Stimulated activated CD4-positive, alpha-beta T cell treated with anti-CD3 and anti-CD28 coated beads, Interleukin-4, amount 100 ng/mL, for 48 hours (primary cell): ENCODE measurements around the gene HES3.

Source experiments
- DNase-seq, 2 donors: peaks; one replicate each; pipeline ENCODE4 v3.0.0-alpha.2; 2020; ENCODE audit warnings: low read depth in 2 of 2

The HES3 gene

GRCh38 chr1:6279613-6280383, 35.8 kb downstream of the HES3 start:
- DNase-seq: no peak

- no peak for DNase-seq
Measured at GRCh38 chr1:6280761-6281451, 36.9 kb downstream of the HES3 start.

- no peak for DNase-seq
Measured at GRCh38 chr1:6281511-6282402, 37.8 kb downstream of the HES3 start.

GRCh38 chr1:6282577-6283270, 38.7 kb downstream of the HES3 start:
- no peak for DNase-seq

GRCh38 chr1:6285336-6285735, 41.4 kb downstream of the HES3 start:
- no peak for DNase-seq

GRCh38 chr1:6286266-6286665, 42.3 kb downstream of the HES3 start:
- no peak for DNase-seq

- DNase-seq: no peak
Measured at GRCh38 chr1:6287029-6287428, 43.0 kb downstream of the HES3 start.

- DNase-seq: no peak
Measured at GRCh38 chr1:6287431-6287886, 43.5 kb downstream of the HES3 start.

GRCh38 chr1:6288026-6288425, 44.0 kb downstream of the HES3 start:
- no peak for DNase-seq

GRCh38 chr1:6288665-6289064, 44.7 kb downstream of the HES3 start:
- no peak for DNase-seq

- no peak for DNase-seq
Measured at GRCh38 chr1:6292102-6292501, 48.1 kb downstream of the HES3 start.

- DNase-seq: no peak
Measured at GRCh38 chr1:6294080-6294889, 50.3 kb downstream of the HES3 start.

- no peak for DNase-seq
Measured at GRCh38 chr1:6294890-6295556, 51.0 kb downstream of the HES3 start.
